ENCODE measurements around the gene COG8. TPM values are rescaled to one million over a fixed set of nuclear protein-coding genes. Genes with fewer than 3 reads are reported as not detected.
"Not testable (repeated sequence)": the region's sequence is repeated elsewhere in the genome, so short reads cannot be mapped to it uniquely, and the experiment has no call there.

The COG8 gene
- total RNA-seq, 1 donor from 2014 or later: 32.4 TPM

GRCh38 chr16:69364088-69364487, 24.7 kb upstream of the COG8 start:
- Histone ChIP-seq H3K4me3 (ENCODE audit: insufficient read depth, low read depth, low read length) (no peak overlapping the region), H3K4me1 (ENCODE audit: insufficient read depth, low read length) (no peaks in the 10 kb centered on the region), H3K36me3 (ENCODE audit: insufficient read depth, low read length) (peaks cover 39% of the 10 kb centered on the region), H3K4me2 (ENCODE audit: low read length) (no peak overlapping the region), H2AFZ (ENCODE audit: low read depth, low read length) (no peak overlapping the region), H3K9ac (ENCODE audit: low read length) (no peak overlapping the region), H3K9me3 (ENCODE audit: insufficient read depth, low read depth, low read length) (no peaks in the 10 kb centered on the region), H3K27ac (ENCODE audit: low read depth, low read length) (no peak overlapping the region), H3K27me3 (ENCODE audit: insufficient read depth, low read length) (no peaks in the 10 kb centered on the region), H4K20me1 (ENCODE audit: insufficient read depth, low read length) (peaks cover 23% of the 10 kb centered on the region), H3K79me2 (ENCODE audit: insufficient read depth, low read length) (peaks cover 4% of the 10 kb centered on the region)
- no peak for DNase-seq (ENCODE audit: low read depth)
- no peaks in the 10 kb centered on the region for H3K9me3 Mint-ChIP-seq (ENCODE audit: unreplicated experiment)
- FAIRE-seq: no peak
- peaks cover 19% of the 10 kb centered on the region for H3K36me3 Mint-ChIP-seq (ENCODE audit: low read depth, unreplicated experiment)
- no peaks in the 10 kb centered on the region for H3K27me3 Mint-ChIP-seq (ENCODE audit: low read depth, unreplicated experiment)
- H3K4me3 Mint-ChIP-seq (ENCODE audit: unreplicated experiment): no peak overlapping the region
- H3K27ac Mint-ChIP-seq (ENCODE audit: unreplicated experiment): no peak overlapping the region
- peaks cover 4% of the 10 kb centered on the region for H3K4me1 Mint-ChIP-seq (ENCODE audit: low read depth, unreplicated experiment)
- no peak for TF ChIP-seq EZH2 (IDR thresholded peaks at IDR 0.05; ENCODE audit: insufficient read depth, low read length)
- TF ChIP-seq, protein P1, sequence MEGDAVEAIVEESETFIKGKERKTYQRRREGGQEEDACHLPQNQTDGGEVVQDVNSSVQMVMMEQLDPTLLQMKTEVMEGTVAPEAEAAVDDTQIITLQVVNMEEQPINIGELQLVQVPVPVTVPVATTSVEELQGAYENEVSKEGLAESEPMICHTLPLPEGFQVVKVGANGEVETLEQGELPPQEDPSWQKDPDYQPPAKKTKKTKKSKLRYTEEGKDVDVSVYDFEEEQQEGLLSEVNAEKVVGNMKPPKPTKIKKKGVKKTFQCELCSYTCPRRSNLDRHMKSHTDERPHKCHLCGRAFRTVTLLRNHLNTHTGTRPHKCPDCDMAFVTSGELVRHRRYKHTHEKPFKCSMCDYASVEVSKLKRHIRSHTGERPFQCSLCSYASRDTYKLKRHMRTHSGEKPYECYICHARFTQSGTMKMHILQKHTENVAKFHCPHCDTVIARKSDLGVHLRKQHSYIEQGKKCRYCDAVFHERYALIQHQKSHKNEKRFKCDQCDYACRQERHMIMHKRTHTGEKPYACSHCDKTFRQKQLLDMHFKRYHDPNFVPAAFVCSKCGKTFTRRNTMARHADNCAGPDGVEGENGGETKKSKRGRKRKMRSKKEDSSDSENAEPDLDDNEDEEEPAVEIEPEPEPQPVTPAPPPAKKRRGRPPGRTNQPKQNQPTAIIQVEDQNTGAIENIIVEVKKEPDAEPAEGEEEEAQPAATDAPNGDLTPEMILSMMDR (IDR thresholded peaks at IDR 0.05; ENCODE audit: insufficient read depth, low read depth, low read length): no peak

- H3K27ac Mint-ChIP-seq (ENCODE audit: unreplicated experiment): no peak overlapping the region
- H3K27ac ChIP-seq (ENCODE audit: low read depth, low read length): no peak overlapping the region
- TF ChIP-seq, protein P1 (IDR thresholded peaks at IDR 0.05; ENCODE audit: insufficient read depth, low read depth, low read length): no peak
- TF ChIP-seq EZH2 (IDR thresholded peaks at IDR 0.05; ENCODE audit: insufficient read depth, low read length): no peak
- H3K27me3 ChIP-seq (ENCODE audit: insufficient read depth, low read length): no peaks in the 10 kb centered on the region
- H3K9me3 Mint-ChIP-seq (ENCODE audit: unreplicated experiment): no peaks in the 10 kb centered on the region
- DNase-seq (ENCODE audit: low read depth) (no peak), FAIRE-seq (no peak)
- H2AFZ ChIP-seq (ENCODE audit: low read depth, low read length): no peak overlapping the region
- no peak overlapping the region for H3K4me3 ChIP-seq (ENCODE audit: insufficient read depth, low read depth, low read length)
- peaks cover 19% of the 10 kb centered on the region for H3K36me3 Mint-ChIP-seq (ENCODE audit: low read depth, unreplicated experiment)
- peaks cover 36% of the 10 kb centered on the region for H3K36me3 ChIP-seq (ENCODE audit: insufficient read depth, low read length)
- H3K9ac ChIP-seq (ENCODE audit: low read length): no peak overlapping the region
- peaks cover 21% of the 10 kb centered on the region for H4K20me1 ChIP-seq (ENCODE audit: insufficient read depth, low read length)
- no peaks in the 10 kb centered on the region for H3K27me3 Mint-ChIP-seq (ENCODE audit: low read depth, unreplicated experiment)
- peaks cover 4% of the 10 kb centered on the region for H3K79me2 ChIP-seq (ENCODE audit: insufficient read depth, low read length)
- H3K4me1 ChIP-seq (ENCODE audit: insufficient read depth, low read length): no peaks in the 10 kb centered on the region
- H3K9me3 ChIP-seq (ENCODE audit: insufficient read depth, low read depth, low read length): no peaks in the 10 kb centered on the region
- peaks cover 4% of the 10 kb centered on the region for H3K4me1 Mint-ChIP-seq (ENCODE audit: low read depth, unreplicated experiment)
- no peak overlapping the region for H3K4me3 Mint-ChIP-seq (ENCODE audit: unreplicated experiment)
- H3K4me2 ChIP-seq (ENCODE audit: low read length): no peak overlapping the region
Observed at GRCh38 chr16:69363281-69363717, 23.9 kb upstream of the COG8 start.

- H3K4me1 ChIP-seq (ENCODE audit: insufficient read depth, low read length); DNase-seq (ENCODE audit: low read depth); FAIRE-seq; H3K4me1 Mint-ChIP-seq (ENCODE audit: low read depth, unreplicated experiment); H3K4me3 ChIP-seq (ENCODE audit: insufficient read depth, low read depth, low read length); H3K9ac ChIP-seq (ENCODE audit: low read length); H3K27ac ChIP-seq (ENCODE audit: low read depth, low read length); H3K27ac Mint-ChIP-seq (ENCODE audit: unreplicated experiment); H2AFZ ChIP-seq (ENCODE audit: low read depth, low read length); H3K4me3 Mint-ChIP-seq (ENCODE audit: unreplicated experiment); H3K4me2 ChIP-seq (ENCODE audit: low read length); H3K27me3 Mint-ChIP-seq (ENCODE audit: low read depth, unreplicated experiment); H3K79me2 ChIP-seq (ENCODE audit: insufficient read depth, low read length); H3K27me3 ChIP-seq (ENCODE audit: insufficient read depth, low read length); H3K9me3 Mint-ChIP-seq (ENCODE audit: unreplicated experiment); H3K9me3 ChIP-seq (ENCODE audit: insufficient read depth, low read depth, low read length): not testable (repeated sequence)
- peaks cover 17% of the 10 kb centered on the region for H3K36me3 Mint-ChIP-seq (ENCODE audit: low read depth, unreplicated experiment)
- H3K36me3 ChIP-seq (ENCODE audit: insufficient read depth, low read length): peaks cover 16% of the 10 kb centered on the region
- H4K20me1 ChIP-seq (ENCODE audit: insufficient read depth, low read length): peaks cover 12% of the 10 kb centered on the region
Observed at GRCh38 chr16:69360070-69360469, 20.7 kb upstream of the COG8 start.

All from astrocyte (in vitro differentiated cells and primary cell).